ENCODE data around the gene AAK1.

Gene AAK1

GRCh38 chr2:69571189-69571588, 72.3 kb downstream of the AAK1 start:
- Histone ChIP-seq H3K9me3 (ENCODE audit: insufficient read depth, low read length) (no peaks in the 10 kb centered on the region), H2AFZ (ENCODE audit: low read depth, low read length, severe bottlenecking) (no peak overlapping the region), H3K4me3 (ENCODE audit: insufficient read depth, low read length, poor library complexity, severe bottlenecking) (no peak overlapping the region), H3F3A (ENCODE audit: insufficient read depth) (no peaks in the 10 kb centered on the region), H3K27ac (ENCODE audit: low read depth, low read length) (no peak overlapping the region), H3K79me2 (ENCODE audit: insufficient read depth, low read length) (no peaks in the 10 kb centered on the region), H3K4me2 (ENCODE audit: low read depth, low read length, poor library complexity, severe bottlenecking) (no peak overlapping the region), H4K20me1 (ENCODE audit: low read depth, low read length) (no peaks in the 10 kb centered on the region), H3K36me3 (ENCODE audit: low read length) (no peaks in the 10 kb centered on the region), H3K9me2 (replicated peaks; ENCODE audit: insufficient read depth, low read length) (no peaks in the 10 kb centered on the region), H3K27me3 (ENCODE audit: low read length) (no peaks in the 10 kb centered on the region), H3K9ac (ENCODE audit: low read length) (no peak overlapping the region)
- TF ChIP-seq EZH2phosphoT487 (conservative IDR thresholded peaks at IDR 0.05; ENCODE audit: low read length) (no peak), CTCF (IDR thresholded peaks at IDR 0.05; ENCODE audit: insufficient read depth, low read length, poor library complexity, severe bottlenecking) (no peak)

GRCh38 chr2:69570474-69570873, 73.1 kb downstream of the AAK1 start:
- Histone ChIP-seq H3K27me3 (ENCODE audit: low read length) (no peaks in the 10 kb centered on the region), H3K4me3 (ENCODE audit: insufficient read depth, low read length, poor library complexity, severe bottlenecking) (no peak overlapping the region), H3K27ac (ENCODE audit: low read depth, low read length) (no peak overlapping the region), H3K36me3 (ENCODE audit: low read length) (no peaks in the 10 kb centered on the region), H2AFZ (ENCODE audit: low read depth, low read length, severe bottlenecking) (no peak overlapping the region), H3K4me2 (ENCODE audit: low read depth, low read length, poor library complexity, severe bottlenecking) (no peak overlapping the region), H3K9me3 (ENCODE audit: insufficient read depth, low read length) (no peaks in the 10 kb centered on the region), H4K20me1 (ENCODE audit: low read depth, low read length) (no peaks in the 10 kb centered on the region), H3K9me2 (replicated peaks; ENCODE audit: insufficient read depth, low read length) (no peaks in the 10 kb centered on the region), H3K79me2 (ENCODE audit: insufficient read depth, low read length) (no peaks in the 10 kb centered on the region), H3F3A (ENCODE audit: insufficient read depth) (no peaks in the 10 kb centered on the region), H3K9ac (ENCODE audit: low read length) (no peak overlapping the region)
- TF ChIP-seq CTCF (IDR thresholded peaks at IDR 0.05; ENCODE audit: insufficient read depth, low read length, poor library complexity, severe bottlenecking) (no peak), EZH2phosphoT487 (conservative IDR thresholded peaks at IDR 0.05; ENCODE audit: low read length) (no peak)

GRCh38 chr2:69567909-69568300, 75.6 kb downstream of the AAK1 start:
- Histone ChIP-seq H3K9me3 (ENCODE audit: insufficient read depth, low read length) (no peaks in the 10 kb centered on the region), H3F3A (ENCODE audit: insufficient read depth) (no peaks in the 10 kb centered on the region), H3K79me2 (ENCODE audit: insufficient read depth, low read length) (no peaks in the 10 kb centered on the region), H3K9ac (ENCODE audit: low read length) (no peak overlapping the region), H3K9me2 (replicated peaks; ENCODE audit: insufficient read depth, low read length) (no peaks in the 10 kb centered on the region), H3K27ac (ENCODE audit: low read depth, low read length) (no peak overlapping the region), H2AFZ (ENCODE audit: low read depth, low read length, severe bottlenecking) (no peak overlapping the region), H4K20me1 (ENCODE audit: low read depth, low read length) (no peaks in the 10 kb centered on the region), H3K4me3 (ENCODE audit: insufficient read depth, low read length, poor library complexity, severe bottlenecking) (no peak overlapping the region), H3K27me3 (ENCODE audit: low read length) (no peaks in the 10 kb centered on the region), H3K36me3 (ENCODE audit: low read length) (no peaks in the 10 kb centered on the region), H3K4me2 (ENCODE audit: low read depth, low read length, poor library complexity, severe bottlenecking) (no peak overlapping the region)
- TF ChIP-seq EZH2phosphoT487 (conservative IDR thresholded peaks at IDR 0.05; ENCODE audit: low read length) (no peak), CTCF (IDR thresholded peaks at IDR 0.05; ENCODE audit: insufficient read depth, low read length, poor library complexity, severe bottlenecking) (no peak)
